ENCODE results near the gene MAGI2.

The MAGI2 gene

GRCh38 chr7:78218876-78219275 lies 1234.6 kb downstream of the MAGI2 start:
- TF ChIP-seq CTCF (IDR thresholded peaks at IDR 0.05; ENCODE audit: low read depth, low read length): no peak
- H3K4me3 ChIP-seq (ENCODE audit: low read depth, low read length): no peak overlapping the region

- TF ChIP-seq CTCF (IDR thresholded peaks at IDR 0.05; ENCODE audit: low read depth, low read length): no peak
These were observed 1235.4 kb downstream of the MAGI2 start for GRCh38 chr7:78218051-78218450.

GRCh38 chr7:78215199-78215598 lies 1238.3 kb downstream of the MAGI2 start:
- no peak for TF ChIP-seq CTCF (IDR thresholded peaks at IDR 0.05; ENCODE audit: low read depth, low read length)
- no peak overlapping the region for H3K4me3 ChIP-seq (ENCODE audit: low read depth, low read length)

More at GRCh38 chr7:78218051-78218450, 1235.4 kb downstream of the MAGI2 start:
- H3K4me3 ChIP-seq (ENCODE audit: low read depth, low read length): no peak overlapping the region

- no peak for TF ChIP-seq CTCF (IDR thresholded peaks at IDR 0.05; ENCODE audit: low read depth, low read length)
- H3K4me3 ChIP-seq (ENCODE audit: low read depth, low read length): no peak overlapping the region
These were observed 1240.1 kb downstream of the MAGI2 start for GRCh38 chr7:78213402-78213801.

GRCh38 chr7:78212476-78213060 lies 1240.9 kb downstream of the MAGI2 start:
- no peak overlapping the region for H3K4me3 ChIP-seq (ENCODE audit: low read depth, low read length)
- TF ChIP-seq CTCF (IDR thresholded peaks at IDR 0.05; ENCODE audit: low read depth, low read length): no peak

GRCh38 chr7:78207269-78207668 lies 1246.2 kb downstream of the MAGI2 start:
- H3K4me3 ChIP-seq (ENCODE audit: low read depth, low read length): no peak overlapping the region
- TF ChIP-seq CTCF (IDR thresholded peaks at IDR 0.05; ENCODE audit: low read depth, low read length): no peak

- no peak overlapping the region for H3K4me3 ChIP-seq (ENCODE audit: low read depth, low read length)
- TF ChIP-seq CTCF (IDR thresholded peaks at IDR 0.05; ENCODE audit: low read depth, low read length): no peak
These were observed 1246.7 kb downstream of the MAGI2 start for GRCh38 chr7:78206769-78207168.
